WTC11 (cell line): Measurements from ENCODE around the gene SEC22A. TPM values are rescaled to one million over a fixed set of nuclear protein-coding genes. Genes with fewer than 3 reads are reported as not detected.

ENCODE experiments used
- ATF3 ChIP-seq: sonication (generic); formaldehyde crosslinking; conservative IDR thresholded peaks from 2 replicates; pipeline ENCODE4 v1.8.1; 2022; ENCODE audit warnings: mild to moderate bottlenecking, missing genetic modification reagents
- ATF6 ChIP-seq: sonication (generic); formaldehyde crosslinking; IDR thresholded peaks from 2 replicates; pipeline ENCODE4 v1.8.1; 2023; ENCODE audit warnings: mild to moderate bottlenecking, missing genetic modification reagents
- CTCF ChIP-seq: fragments of 200-600 bp; IDR thresholded peaks from 2 replicates; pipeline ENCODE4 v1.8.0; 2022; ENCODE audit warnings: antibody characterized with exemption
- ELF4 ChIP-seq: sonication (generic); formaldehyde crosslinking; IDR thresholded peaks from 2 replicates; pipeline ENCODE4 v1.8.1; 2022; ENCODE audit warnings: low read depth, mild to moderate bottlenecking, moderate library complexity, missing genetic modification reagents
- EMX1 ChIP-seq: fragments of 250-450 bp; sonication (Bioruptor Pico); IDR thresholded peaks from 2 replicates; pipeline ENCODE4 v1.8.0; 2021; ENCODE audit warnings: mild to moderate bottlenecking
- FOXJ3 ChIP-seq: sonication (generic); formaldehyde crosslinking; IDR thresholded peaks from 2 replicates; pipeline ENCODE4 v1.9.0; 2021; ENCODE audit warnings: missing genetic modification reagents, mild to moderate bottlenecking, borderline replicate concordance
- FOXK1 ChIP-seq: sonication (generic); formaldehyde crosslinking; IDR thresholded peaks from 2 replicates; pipeline ENCODE4 v1.8.0; 2022; ENCODE audit warnings: mild to moderate bottlenecking, moderate library complexity, missing genetic modification reagents
- IRF2 ChIP-seq: sonication (generic); formaldehyde crosslinking; IDR thresholded peaks from 2 replicates; pipeline ENCODE4 v1.8.0; 2022; ENCODE audit warnings: low read depth, missing genetic modification reagents, borderline replicate concordance
- JAZF1 ChIP-seq: fragments of 250-450 bp; sonication (Bioruptor Pico); IDR thresholded peaks from 2 replicates; pipeline ENCODE4 v1.9.0; 2021; ENCODE audit warnings: moderate library complexity, mild to moderate bottlenecking, inconsistent platforms
- MXD4 ChIP-seq: fragments of 250-450 bp; sonication (Bioruptor Pico); IDR thresholded peaks from 2 replicates; pipeline ENCODE4 v1.8.0; 2021; ENCODE audit warnings: mild to moderate bottlenecking, moderate library complexity, borderline replicate concordance
- NFE2L1 ChIP-seq: sonication (generic); formaldehyde crosslinking; IDR thresholded peaks from 2 replicates; pipeline ENCODE4 v1.8.1; 2023; ENCODE audit warnings: missing genetic modification reagents
- NR1H2 ChIP-seq: sonication (generic); formaldehyde crosslinking; IDR thresholded peaks from 2 replicates; pipeline ENCODE4 v1.9.0; 2021; ENCODE audit warnings: mild to moderate bottlenecking, moderate library complexity, missing genetic modification reagents
- NR2C2 ChIP-seq: sonication (generic); formaldehyde crosslinking; IDR thresholded peaks from 2 replicates; pipeline ENCODE4 v1.8.0; 2022; ENCODE audit warnings: mild to moderate bottlenecking, missing genetic modification reagents
- NR3C1 ChIP-seq: sonication (generic); formaldehyde crosslinking; conservative IDR thresholded peaks from 2 replicates; pipeline ENCODE4 v1.8.1; 2023; ENCODE audit warnings: low read depth, mild to moderate bottlenecking, missing genetic modification reagents
- OVOL2 ChIP-seq: fragments of 250-450 bp; sonication (Bioruptor Pico); IDR thresholded peaks from 2 replicates; pipeline ENCODE4 v1.9.0; 2021; ENCODE audit warnings: mild to moderate bottlenecking, borderline replicate concordance
- PRRX2 ChIP-seq: fragments of 250-450 bp; sonication (Bioruptor Pico); IDR thresholded peaks from 2 replicates; pipeline ENCODE4 v1.8.0; 2021; ENCODE audit warnings: mild to moderate bottlenecking
- RELA ChIP-seq: sonication (generic); formaldehyde crosslinking; IDR thresholded peaks from 2 replicates; pipeline ENCODE4 v1.8.1; 2022; ENCODE audit warnings: missing genetic modification reagents, mild to moderate bottlenecking, borderline replicate concordance
- SP1 ChIP-seq: sonication (generic); formaldehyde crosslinking; conservative IDR thresholded peaks from 2 replicates; pipeline ENCODE4 v1.8.1; 2022; ENCODE audit warnings: missing genetic modification reagents
- TEAD4 ChIP-seq: sonication (generic); formaldehyde crosslinking; IDR thresholded peaks from 2 replicates; pipeline ENCODE4 v1.8.0; 2022; ENCODE audit warnings: mild to moderate bottlenecking, missing genetic modification reagents
- TP53 ChIP-seq: sonication (generic); formaldehyde crosslinking; IDR thresholded peaks from 2 replicates; pipeline ENCODE4 v1.8.1; 2023; ENCODE audit warnings: mild to moderate bottlenecking, missing genetic modification reagents
- ZBTB21 ChIP-seq: sonication (generic); formaldehyde crosslinking; IDR thresholded peaks from 2 replicates; pipeline ENCODE4 v1.8.1; 2023; ENCODE audit warnings: mild to moderate bottlenecking, missing genetic modification reagents, borderline replicate concordance
- ZNF219 ChIP-seq: sonication (generic); formaldehyde crosslinking; IDR thresholded peaks from 2 replicates; pipeline ENCODE4 v1.8.0; 2023; ENCODE audit warnings: missing genetic modification reagents, mild to moderate bottlenecking, borderline replicate concordance
- ZNF416 ChIP-seq: fragments of 250-450 bp; sonication (Bioruptor Pico); IDR thresholded peaks from 2 replicates; pipeline ENCODE4 v1.9.0; 2021; ENCODE audit warnings: mild to moderate bottlenecking, inconsistent platforms
- ZNF671 ChIP-seq: fragments of 250-450 bp; sonication (Bioruptor Pico); IDR thresholded peaks from 2 replicates; pipeline ENCODE4 v1.8.0; 2021; ENCODE audit warnings: mild to moderate bottlenecking
- total RNA-seq: library from RNA; stranded (reverse); gene quantifications from 3 replicates; pipeline ENCODE4 v1.2.3, GENCODE V29; 2021
- TF ChIP-seq, protein P1 (sequence below): sonication (generic); formaldehyde crosslinking; IDR thresholded peaks from 2 replicates; pipeline ENCODE4 v1.8.1; 2022; ENCODE audit warnings: mild to moderate bottlenecking, missing genetic modification reagents, moderate library complexity, borderline replicate concordance
- TF ChIP-seq, protein P2 (sequence below): sonication (generic); formaldehyde crosslinking; IDR thresholded peaks from 2 replicates; pipeline ENCODE4 v1.8.1; 2023; ENCODE audit warnings: mild to moderate bottlenecking, missing genetic modification reagents, moderate library complexity
- TF ChIP-seq, protein P3 (sequence below): sonication (generic); formaldehyde crosslinking; IDR thresholded peaks from 2 replicates; pipeline ENCODE4 v1.8.1; 2022; ENCODE audit warnings: low read depth, missing genetic modification reagents, borderline replicate concordance
- TF ChIP-seq, protein P4 (sequence below): sonication (generic); formaldehyde crosslinking; IDR thresholded peaks from 2 replicates; pipeline ENCODE4 v1.8.0; 2023; ENCODE audit warnings: mild to moderate bottlenecking, missing genetic modification reagents

The SEC22A gene
- total RNA-seq, 1 experiment from 2014 or later, result 12.6 TPM

DNA sequence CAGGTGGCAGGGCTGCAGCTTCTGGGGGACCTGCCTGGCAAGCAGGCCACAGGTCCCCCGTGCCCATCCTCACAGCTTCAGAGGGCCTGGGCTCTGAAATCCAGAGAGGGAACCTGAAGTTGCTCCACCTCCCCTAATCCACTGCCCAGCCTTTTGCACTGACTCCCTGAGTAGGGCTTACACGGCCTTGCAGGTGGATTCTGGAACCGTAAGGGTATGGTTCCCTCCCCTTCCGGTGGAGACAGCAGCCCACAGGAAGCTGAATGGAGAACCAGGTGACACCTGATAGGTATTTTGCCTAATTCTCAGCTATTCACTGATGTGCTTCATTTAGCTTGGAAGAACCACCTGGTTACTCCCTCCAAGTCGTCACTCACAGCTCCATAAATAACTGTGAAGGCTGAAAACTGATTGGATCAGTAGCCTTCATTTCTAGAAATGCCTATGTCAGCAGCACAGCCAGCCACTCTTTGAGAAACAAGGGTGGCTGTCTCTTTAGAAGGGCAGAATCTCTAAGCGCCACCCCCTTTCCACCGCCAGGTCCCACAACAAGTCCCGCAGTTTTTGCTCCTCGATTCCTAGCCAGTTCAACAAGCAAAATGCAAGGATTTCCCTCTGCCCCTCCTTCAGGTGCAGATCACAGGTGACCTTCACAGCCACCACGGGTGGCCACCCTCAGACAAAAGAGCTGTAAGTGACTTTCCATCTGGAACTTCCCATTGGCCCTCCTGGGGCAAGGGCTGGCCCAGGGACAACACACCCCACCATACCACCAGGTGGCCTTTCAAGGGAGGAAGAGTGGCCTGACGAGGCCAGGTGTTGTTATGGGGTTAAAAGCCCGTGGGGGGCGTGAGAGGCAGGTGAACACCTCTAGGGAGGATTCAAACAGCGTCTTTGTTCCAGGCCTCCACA is 112.9 kb downstream of the SEC22A start (continued):
- no peak for TF ChIP-seq IRF2
- TF ChIP-seq ATF6 (CRISPR knock-in tag), result no peak
- no peak for TF ChIP-seq RELA
- no peak for TF ChIP-seq NFE2L1 (CRISPR knock-in tag)
- TF ChIP-seq TEAD4 (CRISPR knock-in tag), result no peak
- TF ChIP-seq ELF4 (CRISPR knock-in tag), result no peak
- TF ChIP-seq FOXJ3 (CRISPR knock-in tag), result no peak
- TF ChIP-seq NR2C2 (CRISPR knock-in tag), result no peak
- no peak for TF ChIP-seq MXD4 (CRISPR knock-in tag)
- peak; percentile 82; the same call in 1 of the 2 replicates for TF ChIP-seq ZBTB21
- peak; percentile 72 for TF ChIP-seq SP1 (CRISPR knock-in tag)
- TF ChIP-seq ATF3 (CRISPR knock-in tag), result no peak
- TF ChIP-seq PRRX2 (CRISPR knock-in tag), result no peak
- TF ChIP-seq, protein P1, sequence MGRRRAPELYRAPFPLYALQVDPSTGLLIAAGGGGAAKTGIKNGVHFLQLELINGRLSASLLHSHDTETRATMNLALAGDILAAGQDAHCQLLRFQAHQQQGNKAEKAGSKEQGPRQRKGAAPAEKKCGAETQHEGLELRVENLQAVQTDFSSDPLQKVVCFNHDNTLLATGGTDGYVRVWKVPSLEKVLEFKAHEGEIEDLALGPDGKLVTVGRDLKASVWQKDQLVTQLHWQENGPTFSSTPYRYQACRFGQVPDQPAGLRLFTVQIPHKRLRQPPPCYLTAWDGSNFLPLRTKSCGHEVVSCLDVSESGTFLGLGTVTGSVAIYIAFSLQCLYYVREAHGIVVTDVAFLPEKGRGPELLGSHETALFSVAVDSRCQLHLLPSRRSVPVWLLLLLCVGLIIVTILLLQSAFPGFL (CRISPR knock-in tag), result no peak
- no peak for TF ChIP-seq JAZF1
- no peak for TF ChIP-seq ZNF416 (CRISPR knock-in tag)
- TF ChIP-seq NR1H2 (CRISPR knock-in tag), result no peak
- TF ChIP-seq, protein P2, sequence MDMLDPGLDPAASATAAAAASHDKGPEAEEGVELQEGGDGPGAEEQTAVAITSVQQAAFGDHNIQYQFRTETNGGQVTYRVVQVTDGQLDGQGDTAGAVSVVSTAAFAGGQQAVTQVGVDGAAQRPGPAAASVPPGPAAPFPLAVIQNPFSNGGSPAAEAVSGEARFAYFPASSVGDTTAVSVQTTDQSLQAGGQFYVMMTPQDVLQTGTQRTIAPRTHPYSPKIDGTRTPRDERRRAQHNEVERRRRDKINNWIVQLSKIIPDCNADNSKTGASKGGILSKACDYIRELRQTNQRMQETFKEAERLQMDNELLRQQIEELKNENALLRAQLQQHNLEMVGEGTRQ (CRISPR knock-in tag), result peak; percentile 38; the same call in 1 of the 2 replicates
- TF ChIP-seq ZNF219, result no peak
- TF ChIP-seq OVOL2 (CRISPR knock-in tag), result no peak
- TF ChIP-seq ZNF671 (CRISPR knock-in tag), result no peak
- no peak for TF ChIP-seq EMX1 (CRISPR knock-in tag)
- no peak for TF ChIP-seq NR3C1
- peak; percentile 58; the same call in 1 of the 2 replicates for TF ChIP-seq TP53 (CRISPR knock-in tag)
- peak; percentile 90; the same call in 1 of the 2 replicates for TF ChIP-seq FOXK1 (CRISPR knock-in tag)
- TF ChIP-seq, protein P3, sequence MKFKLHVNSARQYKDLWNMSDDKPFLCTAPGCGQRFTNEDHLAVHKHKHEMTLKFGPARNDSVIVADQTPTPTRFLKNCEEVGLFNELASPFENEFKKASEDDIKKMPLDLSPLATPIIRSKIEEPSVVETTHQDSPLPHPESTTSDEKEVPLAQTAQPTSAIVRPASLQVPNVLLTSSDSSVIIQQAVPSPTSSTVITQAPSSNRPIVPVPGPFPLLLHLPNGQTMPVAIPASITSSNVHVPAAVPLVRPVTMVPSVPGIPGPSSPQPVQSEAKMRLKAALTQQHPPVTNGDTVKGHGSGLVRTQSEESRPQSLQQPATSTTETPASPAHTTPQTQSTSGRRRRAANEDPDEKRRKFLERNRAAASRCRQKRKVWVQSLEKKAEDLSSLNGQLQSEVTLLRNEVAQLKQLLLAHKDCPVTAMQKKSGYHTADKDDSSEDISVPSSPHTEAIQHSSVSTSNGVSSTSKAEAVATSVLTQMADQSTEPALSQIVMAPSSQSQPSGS (CRISPR knock-in tag), result no peak
- no peak for TF ChIP-seq CTCF
- TF ChIP-seq, protein P4, sequence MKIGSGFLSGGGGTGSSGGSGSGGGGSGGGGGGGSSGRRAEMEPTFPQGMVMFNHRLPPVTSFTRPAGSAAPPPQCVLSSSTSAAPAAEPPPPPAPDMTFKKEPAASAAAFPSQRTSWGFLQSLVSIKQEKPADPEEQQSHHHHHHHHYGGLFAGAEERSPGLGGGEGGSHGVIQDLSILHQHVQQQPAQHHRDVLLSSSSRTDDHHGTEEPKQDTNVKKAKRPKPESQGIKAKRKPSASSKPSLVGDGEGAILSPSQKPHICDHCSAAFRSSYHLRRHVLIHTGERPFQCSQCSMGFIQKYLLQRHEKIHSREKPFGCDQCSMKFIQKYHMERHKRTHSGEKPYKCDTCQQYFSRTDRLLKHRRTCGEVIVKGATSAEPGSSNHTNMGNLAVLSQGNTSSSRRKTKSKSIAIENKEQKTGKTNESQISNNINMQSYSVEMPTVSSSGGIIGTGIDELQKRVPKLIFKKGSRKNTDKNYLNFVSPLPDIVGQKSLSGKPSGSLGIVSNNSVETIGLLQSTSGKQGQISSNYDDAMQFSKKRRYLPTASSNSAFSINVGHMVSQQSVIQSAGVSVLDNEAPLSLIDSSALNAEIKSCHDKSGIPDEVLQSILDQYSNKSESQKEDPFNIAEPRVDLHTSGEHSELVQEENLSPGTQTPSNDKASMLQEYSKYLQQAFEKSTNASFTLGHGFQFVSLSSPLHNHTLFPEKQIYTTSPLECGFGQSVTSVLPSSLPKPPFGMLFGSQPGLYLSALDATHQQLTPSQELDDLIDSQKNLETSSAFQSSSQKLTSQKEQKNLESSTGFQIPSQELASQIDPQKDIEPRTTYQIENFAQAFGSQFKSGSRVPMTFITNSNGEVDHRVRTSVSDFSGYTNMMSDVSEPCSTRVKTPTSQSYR (CRISPR knock-in tag), result no peak; the same call in 1 of the 2 replicates
